Measurements from ENCODE around the gene ADAM17.

- no peak for TF ChIP-seq POLR2A (IDR thresholded peaks at IDR 0.05)
- TF ChIP-seq, protein P1, sequence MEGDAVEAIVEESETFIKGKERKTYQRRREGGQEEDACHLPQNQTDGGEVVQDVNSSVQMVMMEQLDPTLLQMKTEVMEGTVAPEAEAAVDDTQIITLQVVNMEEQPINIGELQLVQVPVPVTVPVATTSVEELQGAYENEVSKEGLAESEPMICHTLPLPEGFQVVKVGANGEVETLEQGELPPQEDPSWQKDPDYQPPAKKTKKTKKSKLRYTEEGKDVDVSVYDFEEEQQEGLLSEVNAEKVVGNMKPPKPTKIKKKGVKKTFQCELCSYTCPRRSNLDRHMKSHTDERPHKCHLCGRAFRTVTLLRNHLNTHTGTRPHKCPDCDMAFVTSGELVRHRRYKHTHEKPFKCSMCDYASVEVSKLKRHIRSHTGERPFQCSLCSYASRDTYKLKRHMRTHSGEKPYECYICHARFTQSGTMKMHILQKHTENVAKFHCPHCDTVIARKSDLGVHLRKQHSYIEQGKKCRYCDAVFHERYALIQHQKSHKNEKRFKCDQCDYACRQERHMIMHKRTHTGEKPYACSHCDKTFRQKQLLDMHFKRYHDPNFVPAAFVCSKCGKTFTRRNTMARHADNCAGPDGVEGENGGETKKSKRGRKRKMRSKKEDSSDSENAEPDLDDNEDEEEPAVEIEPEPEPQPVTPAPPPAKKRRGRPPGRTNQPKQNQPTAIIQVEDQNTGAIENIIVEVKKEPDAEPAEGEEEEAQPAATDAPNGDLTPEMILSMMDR (IDR thresholded peaks at IDR 0.05) = no peak
Measured at GRCh38 chr2:9477914-9478313, 77.7 kb downstream of the ADAM17 start.
